ENCODE data around the gene HBD. TPM values are rescaled to one million over a fixed set of nuclear protein-coding genes. Genes with fewer than 3 reads are reported as not detected.

Gene HBD
- total RNA-seq, 1 experiment from 2014 or later, result not detected

DNA sequence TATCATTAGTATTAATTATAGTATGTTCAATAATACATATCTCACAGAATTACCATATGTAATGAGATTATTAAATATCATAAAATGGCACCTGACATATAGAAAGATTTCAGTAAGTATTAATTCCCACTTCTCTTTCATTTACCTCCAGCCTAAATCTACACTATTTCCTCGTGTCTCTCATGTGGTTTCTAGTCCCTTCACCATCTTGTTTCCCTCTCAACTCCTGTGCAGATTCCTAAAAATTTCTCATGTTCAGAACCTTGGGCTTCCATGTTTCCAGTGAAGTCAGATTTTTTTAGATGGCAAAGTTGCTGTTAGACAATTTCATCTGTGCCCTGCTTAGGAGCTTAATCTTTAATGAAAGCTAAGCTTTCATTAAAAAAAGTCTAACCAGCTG is 49.6 kb upstream of the HBD start:
- no peak overlapping the region for H3K9ac ChIP-seq (ENCODE audit: low read length)
- no peak for DNase-seq (ENCODE audit: low read depth, low spot score)
- H3K79me2 ChIP-seq (ENCODE audit: insufficient read depth, low read length), result no peaks in the 10 kb centered on the region
- intact Hi-C loops (cut with micrococcal nuclease), result no loop called here
- no TSS peak for BruUV-seq (replicated peaks)
- H3K4me3 ChIP-seq (replicated peaks in 1 of 2; ENCODE audit: low read depth in 1 of 2, low read length in 2 of 2), result no peak overlapping the region
- peaks cover 18 to 33% of the 10 kb centered on the region in 2 experiments for H3K4me1 ChIP-seq (ENCODE audit: control insufficient read depth in 1 of 2, insufficient read depth in 2 of 2, low read length in 2 of 2)
- H3K9me2 ChIP-seq (ENCODE audit: insufficient read depth), result no peaks in the 10 kb centered on the region
- no peak overlapping the region for H2AFZ ChIP-seq (ENCODE audit: low read depth, low read length, poor library complexity, severe bottlenecking)
- RAD21 ChIA-PET (ENCODE audit: low non-redundant PET in 1 of 2, low total read pairs in 2 of 2, uncharacterized antibody in 2 of 2, unreplicated experiment in 2 of 2), result no interaction called here
- POLR2A ChIA-PET, result no interaction called here
- CTCF ChIA-PET, result no interaction called here
- no peaks in the 10 kb centered on the region for H4K20me1 ChIP-seq (ENCODE audit: insufficient read depth)
- H3K36me3 ChIP-seq (ENCODE audit: control insufficient read depth in 1 of 2, insufficient read depth in 2 of 2, low read length in 2 of 2), result no peaks in the 10 kb centered on the region
- no peaks in the 10 kb centered on the region for H3K9me3 ChIP-seq (ENCODE audit: control insufficient read depth in 1 of 2, insufficient read depth in 1 of 2, low read depth in 1 of 2, low read length in 2 of 2)
- ATAC-seq, result no peak
- TF ChIP-seq SP1 (IDR thresholded peaks at IDR 0.05; ENCODE audit: low read depth) (no peak), JUND (IDR thresholded peaks at IDR 0.05) (no peak), POLR2AphosphoS5 (IDR thresholded peaks at IDR 0.05; ENCODE audit: low read depth, low read length) (no peak), CBX3 (IDR thresholded peaks at IDR 0.05; ENCODE audit: low read depth) (no peak), YY1 (IDR thresholded peaks at IDR 0.05; ENCODE audit: extremely low read depth, insufficient replicate concordance, low read depth, low read length) (no peak), POLR2A (IDR thresholded peaks at IDR 0.05; ENCODE audit: borderline replicate concordance, extremely low read depth, insufficient read depth, insufficient read length) (no peak), ZFX (IDR thresholded peaks at IDR 0.05) (no peak), EZH2 (IDR thresholded peaks at IDR 0.05) (no peak), EGR1 (IDR thresholded peaks at IDR 0.05; ENCODE audit: low read depth) (no peak), TCF7L2 (IDR thresholded peaks at IDR 0.05; ENCODE audit: borderline replicate concordance, extremely low read depth, insufficient read depth, insufficient read length) (no peak), CEBPB (IDR thresholded peaks at IDR 0.05; ENCODE audit: low read depth) (no peak), EZH2phosphoT487 (IDR thresholded peaks at IDR 0.05; ENCODE audit: borderline replicate concordance) (no peak), ELF1 (IDR thresholded peaks at IDR 0.05; ENCODE audit: borderline replicate concordance, low read depth) (no peak), SIN3A (IDR thresholded peaks at IDR 0.05; ENCODE audit: low read depth) (no peak), ZNF274 (IDR thresholded peaks at IDR 0.05; ENCODE audit: low read depth, low read length) (no peak)
- TF ChIP-seq, protein P1, sequence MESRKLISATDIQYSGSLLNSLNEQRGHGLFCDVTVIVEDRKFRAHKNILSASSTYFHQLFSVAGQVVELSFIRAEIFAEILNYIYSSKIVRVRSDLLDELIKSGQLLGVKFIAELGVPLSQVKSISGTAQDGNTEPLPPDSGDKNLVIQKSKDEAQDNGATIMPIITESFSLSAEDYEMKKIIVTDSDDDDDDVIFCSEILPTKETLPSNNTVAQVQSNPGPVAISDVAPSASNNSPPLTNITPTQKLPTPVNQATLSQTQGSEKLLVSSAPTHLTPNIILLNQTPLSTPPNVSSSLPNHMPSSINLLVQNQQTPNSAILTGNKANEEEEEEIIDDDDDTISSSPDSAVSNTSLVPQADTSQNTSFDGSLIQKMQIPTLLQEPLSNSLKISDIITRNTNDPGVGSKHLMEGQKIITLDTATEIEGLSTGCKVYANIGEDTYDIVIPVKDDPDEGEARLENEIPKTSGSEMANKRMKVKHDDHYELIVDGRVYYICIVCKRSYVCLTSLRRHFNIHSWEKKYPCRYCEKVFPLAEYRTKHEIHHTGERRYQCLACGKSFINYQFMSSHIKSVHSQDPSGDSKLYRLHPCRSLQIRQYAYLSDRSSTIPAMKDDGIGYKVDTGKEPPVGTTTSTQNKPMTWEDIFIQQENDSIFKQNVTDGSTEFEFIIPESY (IDR thresholded peaks at IDR 0.05; ENCODE audit: extremely low read depth, insufficient replicate concordance, low read length), result no peak
- TF ChIP-seq, protein P2, sequence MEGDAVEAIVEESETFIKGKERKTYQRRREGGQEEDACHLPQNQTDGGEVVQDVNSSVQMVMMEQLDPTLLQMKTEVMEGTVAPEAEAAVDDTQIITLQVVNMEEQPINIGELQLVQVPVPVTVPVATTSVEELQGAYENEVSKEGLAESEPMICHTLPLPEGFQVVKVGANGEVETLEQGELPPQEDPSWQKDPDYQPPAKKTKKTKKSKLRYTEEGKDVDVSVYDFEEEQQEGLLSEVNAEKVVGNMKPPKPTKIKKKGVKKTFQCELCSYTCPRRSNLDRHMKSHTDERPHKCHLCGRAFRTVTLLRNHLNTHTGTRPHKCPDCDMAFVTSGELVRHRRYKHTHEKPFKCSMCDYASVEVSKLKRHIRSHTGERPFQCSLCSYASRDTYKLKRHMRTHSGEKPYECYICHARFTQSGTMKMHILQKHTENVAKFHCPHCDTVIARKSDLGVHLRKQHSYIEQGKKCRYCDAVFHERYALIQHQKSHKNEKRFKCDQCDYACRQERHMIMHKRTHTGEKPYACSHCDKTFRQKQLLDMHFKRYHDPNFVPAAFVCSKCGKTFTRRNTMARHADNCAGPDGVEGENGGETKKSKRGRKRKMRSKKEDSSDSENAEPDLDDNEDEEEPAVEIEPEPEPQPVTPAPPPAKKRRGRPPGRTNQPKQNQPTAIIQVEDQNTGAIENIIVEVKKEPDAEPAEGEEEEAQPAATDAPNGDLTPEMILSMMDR (IDR thresholded peaks at IDR 0.05 in 2 of 3, conservative IDR thresholded peaks at IDR 0.05 in 1 of 3; ENCODE audit: borderline replicate concordance in 1 of 3, insufficient read depth in 1 of 3, low read depth in 2 of 3, low read length in 2 of 3), result no peak
- TF ChIP-seq, protein P3, sequence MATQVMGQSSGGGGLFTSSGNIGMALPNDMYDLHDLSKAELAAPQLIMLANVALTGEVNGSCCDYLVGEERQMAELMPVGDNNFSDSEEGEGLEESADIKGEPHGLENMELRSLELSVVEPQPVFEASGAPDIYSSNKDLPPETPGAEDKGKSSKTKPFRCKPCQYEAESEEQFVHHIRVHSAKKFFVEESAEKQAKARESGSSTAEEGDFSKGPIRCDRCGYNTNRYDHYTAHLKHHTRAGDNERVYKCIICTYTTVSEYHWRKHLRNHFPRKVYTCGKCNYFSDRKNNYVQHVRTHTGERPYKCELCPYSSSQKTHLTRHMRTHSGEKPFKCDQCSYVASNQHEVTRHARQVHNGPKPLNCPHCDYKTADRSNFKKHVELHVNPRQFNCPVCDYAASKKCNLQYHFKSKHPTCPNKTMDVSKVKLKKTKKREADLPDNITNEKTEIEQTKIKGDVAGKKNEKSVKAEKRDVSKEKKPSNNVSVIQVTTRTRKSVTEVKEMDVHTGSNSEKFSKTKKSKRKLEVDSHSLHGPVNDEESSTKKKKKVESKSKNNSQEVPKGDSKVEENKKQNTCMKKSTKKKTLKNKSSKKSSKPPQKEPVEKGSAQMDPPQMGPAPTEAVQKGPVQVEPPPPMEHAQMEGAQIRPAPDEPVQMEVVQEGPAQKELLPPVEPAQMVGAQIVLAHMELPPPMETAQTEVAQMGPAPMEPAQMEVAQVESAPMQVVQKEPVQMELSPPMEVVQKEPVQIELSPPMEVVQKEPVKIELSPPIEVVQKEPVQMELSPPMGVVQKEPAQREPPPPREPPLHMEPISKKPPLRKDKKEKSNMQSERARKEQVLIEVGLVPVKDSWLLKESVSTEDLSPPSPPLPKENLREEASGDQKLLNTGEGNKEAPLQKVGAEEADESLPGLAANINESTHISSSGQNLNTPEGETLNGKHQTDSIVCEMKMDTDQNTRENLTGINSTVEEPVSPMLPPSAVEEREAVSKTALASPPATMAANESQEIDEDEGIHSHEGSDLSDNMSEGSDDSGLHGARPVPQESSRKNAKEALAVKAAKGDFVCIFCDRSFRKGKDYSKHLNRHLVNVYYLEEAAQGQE (IDR thresholded peaks at IDR 0.05; ENCODE audit: low read depth), result no peak
- TF ChIP-seq, protein P4, sequence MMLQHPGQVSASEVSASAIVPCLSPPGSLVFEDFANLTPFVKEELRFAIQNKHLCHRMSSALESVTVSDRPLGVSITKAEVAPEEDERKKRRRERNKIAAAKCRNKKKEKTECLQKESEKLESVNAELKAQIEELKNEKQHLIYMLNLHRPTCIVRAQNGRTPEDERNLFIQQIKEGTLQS (IDR thresholded peaks at IDR 0.05), result no peak
- H3K4me2 ChIP-seq (ENCODE audit: low read length), result no peak overlapping the region
- no peak overlapping the region for H3K27ac ChIP-seq (ENCODE audit: low read depth, low read length)
- H3K27me3 ChIP-seq (ENCODE audit: insufficient read depth, low read length), result no peaks in the 10 kb centered on the region

Measured in HCT116 (cell line).